GM12878 (cell line): ENCODE results near the gene CHRM3. TPM values are rescaled to one million over a fixed set of nuclear protein-coding genes. Genes with fewer than 3 reads are reported as not detected.

Source experiments
- ATAC-seq: fragments of 200-7000 bp; cut with Tn5 transposase; 3 replicates; pipeline ENCODE4 v1.9.1; 2020; ENCODE audit warnings: mild to moderate bottlenecking, moderate library complexity
- BruUV-seq: library from RNA; stranded (reverse); fragments of 400-500 nt; replicated peaks from 2 replicates; lab custom pipeline; 2021; lab: Mats Ljungman, UMichigan
- CTCF ChIA-PET: fragments of 300-600 bp; sonication (Branson Sonifier 250); formaldehyde crosslinking; extraction: SDS; loops from one replicate; lab custom pipeline; 2021; ENCODE audit warnings: inconsistent platforms; lab: Yijun Ruan, JAX
- POLR2A ChIA-PET: fragments of 350-600 bp; formaldehyde crosslinking; extraction: SDS; loops from one replicate; lab custom pipeline; 2021; ENCODE audit warnings: inconsistent platforms; lab: Charles Lee
- RAD21 ChIA-PET: fragments of 300-600 bp; sonication (Branson Sonifier 250); formaldehyde crosslinking; loops from one replicate; lab custom pipeline; 2023; ENCODE audit warnings: antibody characterized with exemption; ENCODE audit not compliant: unreplicated experiment; lab: Charles Lee
- SMC1A ChIA-PET: fragments of 300-600 bp; sonication (Branson Sonifier 250); formaldehyde crosslinking; loops from one replicate; lab custom pipeline; 2023; ENCODE audit not compliant: unreplicated experiment, uncharacterized antibody; lab: Charles Lee
- DNase-seq: peaks from one replicate; pipeline ENCODE4 v3.0.0-alpha.2; 2011; ENCODE audit warnings: low read depth, low spot score
- FAIRE-seq: peaks from 3 replicates; lab custom pipeline; 2011; peaks lifted over from hg19 to GRCh38; lab: Jason Lieb, UNC
- H2AFZ ChIP-seq: 2 replicates; pipeline ENCODE4 v1.6.0; 2011; ENCODE audit warnings: low read depth, low read length, control low read depth; ENCODE audit not compliant: control insufficient read depth
- H3K27ac ChIP-seq: 2 replicates; pipeline ENCODE4 v1.5.1; 2011; ENCODE audit warnings: control low read depth; ENCODE audit not compliant: control insufficient read depth, insufficient read depth
- H3K27me3 ChIP-seq, 2 experiments: replicated peaks in 1 of 2; 2 replicates each; pipeline versions ENCODE4 v1.6.0 to v1.6.1; 2011; ENCODE audit warnings: low read length in 1 of 2; ENCODE audit not compliant: control insufficient read depth in 2 of 2, insufficient read depth in 2 of 2
- H3K36me3 ChIP-seq, 2 experiments: 2 replicates each; pipeline ENCODE4 v1.5.1; 2011; ENCODE audit warnings: low read length in 1 of 2; ENCODE audit not compliant: control insufficient read depth in 2 of 2, insufficient read depth in 2 of 2
- H3K4me1 ChIP-seq: 2 replicates; pipeline ENCODE4 v1.6.1; 2011; ENCODE audit warnings: mild to moderate bottlenecking, low read length, moderate library complexity, mixed read lengths; ENCODE audit not compliant: control insufficient read depth, insufficient read depth
- H3K4me2 ChIP-seq: 2 replicates; pipeline ENCODE4 v1.6.0; 2011; ENCODE audit warnings: control low read depth; ENCODE audit not compliant: control insufficient read depth, insufficient read depth
- H3K4me3 ChIP-seq: fragments of 200-600 bp; sonication (generic); 2 replicates; pipeline ENCODE4 v1.5.1; 2016
- H3K79me2 ChIP-seq: 2 replicates; pipeline ENCODE4 v1.6.0; 2011; ENCODE audit warnings: low read length; ENCODE audit not compliant: control insufficient read depth, insufficient read depth
- H3K9ac ChIP-seq: 2 replicates; pipeline ENCODE4 v1.8.0; 2011; ENCODE audit warnings: low read length, control low read depth, mixed read lengths; ENCODE audit not compliant: control insufficient read depth, insufficient read depth
- H3K9me3 ChIP-seq: replicated peaks from 3 replicates; pipeline ENCODE4 v1.5.1; 2011; ENCODE audit warnings: mild to moderate bottlenecking, low read length; ENCODE audit not compliant: control insufficient read depth, insufficient read depth
- H4K20me1 ChIP-seq: 2 replicates; pipeline ENCODE4 v1.6.0; 2011; ENCODE audit not compliant: control insufficient read depth, insufficient read depth
- EGR1 ChIP-seq, 2 experiments: IDR thresholded peaks; 1 replicate in 1 of 2; 2 replicates in 1 of 2; pipeline ENCODE4 v1.6.1; 2011 to 2012; ENCODE audit warnings: low read depth in 2 of 2, low read length in 2 of 2, borderline replicate concordance in 1 of 2, mild to moderate bottlenecking in 1 of 2, moderate library complexity in 1 of 2
- FOXM1 ChIP-seq: IDR thresholded peaks from 2 replicates; pipeline ENCODE4 v1.6.1; 2012; ENCODE audit warnings: low read depth, mild to moderate bottlenecking, inconsistent platforms, low read length, moderate library complexity
- HDAC2 ChIP-seq: fragments of 200-600 bp; sonication (generic); IDR thresholded peaks from 2 replicates; pipeline ENCODE4 v1.6.1; 2017
- MEF2A ChIP-seq: IDR thresholded peaks from 2 replicates; pipeline ENCODE4 v1.6.1; 2011; ENCODE audit warnings: low read depth, mild to moderate bottlenecking, low read length, moderate library complexity; ENCODE audit not compliant: insufficient read depth
- MXI1 ChIP-seq: fragments of 150-350 bp; IDR thresholded peaks from 2 replicates; pipeline ENCODE4 v1.6.1; 2011; ENCODE audit warnings: low read depth, mild to moderate bottlenecking, inconsistent platforms, low read length, improper control_type of control experiment
- NRF1 ChIP-seq: conservative IDR thresholded peaks from 2 replicates; pipeline ENCODE4 v1.6.1; 2011; ENCODE audit warnings: mild to moderate bottlenecking, low read depth, low read length, improper control_type of control experiment
- POLR2A ChIP-seq: IDR thresholded peaks from 2 replicates; pipeline ENCODE4 v1.6.1; 2011; ENCODE audit warnings: low read depth, mild to moderate bottlenecking, low read length
- RELA ChIP-seq: fragments of 450-650 bp; IDR thresholded peaks from 2 replicates; pipeline ENCODE4 v1.8.0; 2014; ENCODE audit warnings: borderline replicate concordance; ENCODE audit not compliant: partially characterized antibody
- SRF ChIP-seq, 2 experiments: IDR thresholded peaks; 2 replicates each; pipeline ENCODE4 v1.6.1; 2011; ENCODE audit warnings: low read depth in 2 of 2, low read length in 2 of 2, mild to moderate bottlenecking in 1 of 2, moderate library complexity in 1 of 2
- STAT1 ChIP-seq: fragments of 450-650 bp; conservative IDR thresholded peaks from 2 replicates; pipeline ENCODE4 v1.6.1; 2014; ENCODE audit warnings: antibody characterized with exemption, mild to moderate bottlenecking
- TAF1 ChIP-seq: IDR thresholded peaks from 2 replicates; pipeline ENCODE4 v1.6.1; 2011; ENCODE audit warnings: mild to moderate bottlenecking, low read depth, low read length, borderline replicate concordance
- TCF3 ChIP-seq: IDR thresholded peaks from 2 replicates; pipeline ENCODE4 v1.6.1; 2012; ENCODE audit warnings: low read depth, mild to moderate bottlenecking, low read length, borderline replicate concordance; ENCODE audit not compliant: insufficient read depth
- ZBED1 ChIP-seq: IDR thresholded peaks from 2 replicates; pipeline ENCODE4 v1.6.1; 2016; ENCODE audit warnings: borderline replicate concordance
- WGBS: methylation state at CpG from one replicate; pipeline ENCODE4 v1.1.6; 2016; ENCODE audit warnings: low lambda C conversion rate; ENCODE audit not compliant: insufficient replicate concordance, insufficient coverage; ENCODE audit errors: missing lambda C conversion rate; 5-methylcytosine and 5-hydroxymethylcytosine counted together
- in situ Hi-C: fragments of 300-500 bp; cut with MboI; formaldehyde crosslinking; loops from 9 replicates; pipeline ENCODE4 v1.14.3; 2018; ENCODE audit warnings: mixed read lengths
- intact Hi-C: fragments of 100-400 bp; cut with micrococcal nuclease; formaldehyde crosslinking; loops from one replicate; pipeline ENCODE4 v1.14.2; 2022; ENCODE audit not compliant: unreplicated experiment
- polyA plus RNA-seq, 11 experiments: library from polyadenylated mRNA; depleted of rRNA in 4 of 11; unstranded in 6 of 11; stranded (reverse) in 5 of 11; fragments of >200 nt; fragmentation: Nextera tagmentation in 4 of 11; fragmentation: Illumina TruSeq in 1 of 11; extraction: Ambion mirVana in 4 of 11; extraction: Trizol in 1 of 11; gene quantifications; 1 replicate in 1 of 11; 2 replicates in 10 of 11; pipeline versions ENCODE4 v1.2.1 to v1.2.3, GENCODE V29; 2011 to 2016; ENCODE audit warnings: inconsistent platforms in 2 of 11, missing spikeins in 2 of 11, low read depth in 1 of 11
- total RNA-seq, 4 experiments: library from RNA; depleted of rRNA in 3 of 4; stranded (reverse); fragments of >200 nt in 3 of 4; fragmentation: Illumina TruSeq in 1 of 4; extraction: Trizol in 1 of 4; gene quantifications; 2 replicates each; pipeline versions ENCODE4 v1.2.1 to v1.2.3, GENCODE V29; 2013 to 2021
- TF ChIP-seq, protein P1 (sequence below): IDR thresholded peaks from 2 replicates; pipeline ENCODE4 v1.6.1; 2012; ENCODE audit warnings: low read depth, low read length, improper control_type of control experiment
- TF ChIP-seq, protein P2 (sequence below): fragments of 450-650 bp; formaldehyde crosslinking; IDR thresholded peaks from 2 replicates; pipeline ENCODE4 v1.4.0; 2022; ENCODE audit warnings: mild to moderate bottlenecking, moderate library complexity
- TF ChIP-seq, protein P3 (sequence below): fragments of 150-350 bp; IDR thresholded peaks from 2 replicates; pipeline ENCODE4 v1.6.1; 2014; ENCODE audit warnings: mild to moderate bottlenecking, low read depth, low read length

The CHRM3 gene
- total and polyA plus RNA-seq, 10 of the 15 experiments (the other 5 are each of a cell fraction or from before 2014, with no cell fraction given): 0.06 to 0.12 TPM; not detected in 8

DNA sequence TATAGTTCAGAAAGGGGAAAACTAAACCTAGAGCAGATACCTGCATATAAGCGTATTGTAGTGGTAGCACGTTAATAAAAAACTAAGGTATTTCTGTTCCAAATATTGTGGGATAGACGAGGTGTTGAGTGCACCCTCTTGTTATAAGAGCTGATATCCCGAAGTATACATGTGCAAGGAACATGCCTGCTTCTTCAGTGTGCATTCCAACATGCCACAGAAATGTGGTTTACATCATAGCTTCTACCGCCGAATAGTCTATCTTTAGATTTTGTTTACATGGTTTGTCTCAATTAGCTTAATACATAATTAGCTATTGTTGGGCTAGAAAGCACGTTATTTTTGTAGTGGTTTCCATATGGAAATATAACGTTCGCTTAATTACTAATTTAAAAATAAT, 2.2 kb downstream of the CHRM3 start:
- ATAC-seq (no peak), FAIRE-seq (no peak), DNase-seq (no peak)
- no peak overlapping the region for H2AFZ ChIP-seq
- H3K36me3 ChIP-seq: no peaks in the 10 kb centered on the region
- no peaks in the 10 kb centered on the region for H3K27me3 ChIP-seq
- POLR2A ChIA-PET: no interaction called here
- no peaks in the 10 kb centered on the region; the same call in 2 of the 3 replicates for H3K9me3 ChIP-seq
- H3K27ac ChIP-seq: no peak overlapping the region
- H3K4me2 ChIP-seq: no peak overlapping the region
- TF ChIP-seq RELA (no peak), MXI1 (no peak), EGR1 (IDR thresholded peaks at IDR 0.05; ENCODE audit: borderline replicate concordance in 1 of 2, low read depth in 2 of 2, low read length in 2 of 2) (no peak), TCF3 (no peak), NRF1 (no peak), POLR2A (no peak), ZBED1 (no peak), MEF2A (no peak), HDAC2 (no peak), FOXM1 (no peak), SRF (IDR thresholded peaks at IDR 0.05; ENCODE audit: low read depth in 2 of 2, low read length in 2 of 2) (no peak), TAF1 (no peak), STAT1 (no peak)
- TF ChIP-seq, protein P1, sequence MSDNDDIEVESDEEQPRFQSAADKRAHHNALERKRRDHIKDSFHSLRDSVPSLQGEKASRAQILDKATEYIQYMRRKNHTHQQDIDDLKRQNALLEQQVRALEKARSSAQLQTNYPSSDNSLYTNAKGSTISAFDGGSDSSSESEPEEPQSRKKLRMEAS: no peak
- TF ChIP-seq, protein P2, sequence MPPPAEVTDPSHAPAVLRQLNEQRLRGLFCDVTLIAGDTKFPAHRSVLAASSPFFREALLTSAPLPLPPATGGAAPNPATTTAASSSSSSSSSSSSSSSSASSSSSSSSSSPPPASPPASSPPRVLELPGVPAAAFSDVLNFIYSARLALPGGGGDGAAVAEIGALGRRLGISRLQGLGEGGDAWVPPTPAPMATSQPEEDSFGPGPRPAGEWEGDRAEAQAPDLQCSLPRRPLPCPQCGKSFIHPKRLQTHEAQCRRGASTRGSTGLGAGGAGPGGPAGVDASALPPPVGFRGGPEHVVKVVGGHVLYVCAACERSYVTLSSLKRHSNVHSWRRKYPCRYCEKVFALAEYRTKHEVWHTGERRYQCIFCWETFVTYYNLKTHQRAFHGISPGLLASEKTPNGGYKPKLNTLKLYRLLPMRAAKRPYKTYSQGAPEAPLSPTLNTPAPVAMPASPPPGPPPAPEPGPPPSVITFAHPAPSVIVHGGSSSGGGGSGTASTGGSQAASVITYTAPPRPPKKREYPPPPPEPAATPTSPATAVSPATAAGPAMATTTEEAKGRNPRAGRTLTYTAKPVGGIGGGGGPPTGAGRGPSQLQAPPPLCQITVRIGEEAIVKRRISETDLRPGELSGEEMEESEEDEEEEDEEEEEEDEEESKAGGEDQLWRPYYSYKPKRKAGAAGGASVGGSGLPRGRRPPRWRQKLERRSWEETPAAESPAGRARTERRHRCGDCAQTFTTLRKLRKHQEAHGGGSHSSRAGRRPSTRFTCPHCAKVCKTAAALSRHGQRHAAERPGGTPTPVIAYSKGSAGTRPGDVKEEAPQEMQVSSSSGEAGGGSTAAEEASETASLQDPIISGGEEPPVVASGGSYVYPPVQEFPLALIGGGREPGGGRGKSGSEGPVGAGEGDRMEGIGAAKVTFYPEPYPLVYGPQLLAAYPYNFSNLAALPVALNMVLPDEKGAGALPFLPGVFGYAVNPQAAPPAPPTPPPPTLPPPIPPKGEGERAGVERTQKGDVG (CRISPR knock-in tag): no peak
- TF ChIP-seq, protein P3, sequence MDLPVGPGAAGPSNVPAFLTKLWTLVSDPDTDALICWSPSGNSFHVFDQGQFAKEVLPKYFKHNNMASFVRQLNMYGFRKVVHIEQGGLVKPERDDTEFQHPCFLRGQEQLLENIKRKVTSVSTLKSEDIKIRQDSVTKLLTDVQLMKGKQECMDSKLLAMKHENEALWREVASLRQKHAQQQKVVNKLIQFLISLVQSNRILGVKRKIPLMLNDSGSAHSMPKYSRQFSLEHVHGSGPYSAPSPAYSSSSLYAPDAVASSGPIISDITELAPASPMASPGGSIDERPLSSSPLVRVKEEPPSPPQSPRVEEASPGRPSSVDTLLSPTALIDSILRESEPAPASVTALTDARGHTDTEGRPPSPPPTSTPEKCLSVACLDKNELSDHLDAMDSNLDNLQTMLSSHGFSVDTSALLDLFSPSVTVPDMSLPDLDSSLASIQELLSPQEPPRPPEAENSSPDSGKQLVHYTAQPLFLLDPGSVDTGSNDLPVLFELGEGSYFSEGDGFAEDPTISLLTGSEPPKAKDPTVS: no peak
- SMC1A ChIA-PET: interaction anchor here (0.7 kb wide), 1 partner anchor 15 kb away, joined by 3 read pairs; no protein-coding TSS in a partner anchor
- no peaks in the 10 kb centered on the region for H4K20me1 ChIP-seq
- intact Hi-C loops (no loop called here), in situ Hi-C loops (no loop called here)
- no peaks in the 10 kb centered on the region for H3K79me2 ChIP-seq
- H3K4me3 ChIP-seq: no peak overlapping the region
- no TSS peak for BruUV-seq
- H3K9ac ChIP-seq: no peak overlapping the region
- H3K4me1 ChIP-seq: no peaks in the 10 kb centered on the region
- CTCF ChIA-PET: no interaction called here
- 25% methylated on average over 9 of the region's 9 CpGs for WGBS
- RAD21 ChIA-PET: no interaction called here
